Amniotic stem cell (primary cell): ENCODE data around the gene PIN1.

Experiments used
- DNase-seq: peaks from one replicate; lab custom pipeline; 2025; lab: John Stamatoyannopoulos, UW

The PIN1 gene

DNA sequence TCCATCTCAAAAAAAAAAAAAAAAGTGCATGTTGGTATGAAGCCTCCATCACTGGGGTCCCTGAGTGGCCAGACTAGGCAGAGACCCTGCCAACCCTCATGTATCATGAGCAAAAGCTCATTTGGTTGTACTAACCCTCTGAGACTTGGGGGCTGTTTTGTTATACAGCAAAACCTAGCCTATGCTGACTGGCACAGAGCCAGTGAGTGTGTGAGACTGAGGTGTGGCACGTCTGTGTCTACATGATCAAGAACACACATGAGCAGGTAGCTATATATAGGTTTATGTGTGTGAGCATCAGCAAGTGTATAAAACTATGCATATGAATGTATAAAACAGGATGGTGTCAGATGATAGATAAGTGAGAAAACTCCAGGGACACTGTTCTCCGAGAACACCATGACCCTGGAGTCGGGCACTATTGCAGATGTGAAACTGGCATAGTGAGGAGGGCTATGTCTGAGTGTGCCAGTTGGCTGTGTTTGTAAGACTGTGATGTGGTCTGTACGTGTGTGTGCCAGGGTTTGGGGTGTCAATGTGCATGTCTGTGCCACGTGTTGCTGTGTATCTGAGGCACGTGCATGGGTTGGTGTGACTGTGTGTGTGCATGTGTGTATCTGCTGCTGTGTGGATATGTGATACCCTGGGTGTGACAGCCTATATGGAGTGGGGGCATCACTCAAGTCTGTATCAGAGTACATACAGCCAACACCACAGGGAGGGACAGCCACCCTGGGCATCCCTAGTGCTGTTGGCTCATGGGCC, 56.7 kb downstream of the PIN1 start:
- no peak for DNase-seq
